Activated T-cell treated with anti-CD3 and anti-CD28 coated beads, Interleukin-2, amount 50 U/mL, for 24 hours (primary cell): ENCODE measurements around the gene PGM5.

Experiments used
- DNase-seq: peaks from one replicate; pipeline ENCODE4 v3.0.0-alpha.2; 2020
- H3K27ac Mint-ChIP-seq: 2 replicates; pipeline ENCODE4 v1.8.0; 2020; ENCODE audit warnings: mild to moderate bottlenecking, mixed read lengths
- H3K27me3 Mint-ChIP-seq: 2 replicates; pipeline ENCODE4 v1.8.0; 2020; ENCODE audit warnings: mixed read lengths
- H3K36me3 Mint-ChIP-seq: 2 replicates; pipeline ENCODE4 v1.8.0; 2020; ENCODE audit warnings: low read depth, mixed read lengths
- H3K4me1 Mint-ChIP-seq: 2 replicates; pipeline ENCODE4 v1.8.0; 2020; ENCODE audit warnings: low read depth, mixed read lengths
- H3K4me3 Mint-ChIP-seq: 2 replicates; pipeline ENCODE4 v1.8.0; 2020; ENCODE audit warnings: mild to moderate bottlenecking, moderate library complexity, mixed read lengths
- H3K9me3 Mint-ChIP-seq: 2 replicates; pipeline ENCODE4 v1.8.0; 2020; ENCODE audit warnings: mixed read lengths

PGM5 gene

GRCh38 chr9:68507806-68508145, 151.4 kb downstream of the PGM5 start:
- Mint-ChIP-seq H3K4me1 (no peaks in the 10 kb centered on the region), H3K27me3 (peaks cover 6% of the 10 kb centered on the region), H3K4me3 (no peak overlapping the region), H3K9me3 (no peaks in the 10 kb centered on the region), H3K27ac (no peak overlapping the region), H3K36me3 (no peaks in the 10 kb centered on the region)
- no peak for DNase-seq

GRCh38 chr9:68508547-68508946, 152.1 kb downstream of the PGM5 start:
- no peaks in the 10 kb centered on the region for H3K9me3 Mint-ChIP-seq

GRCh38 chr9:68509689-68510088, 153.3 kb downstream of the PGM5 start:
- no peaks in the 10 kb centered on the region for H3K4me1 Mint-ChIP-seq
- H3K36me3 Mint-ChIP-seq, result no peaks in the 10 kb centered on the region
- H3K27ac Mint-ChIP-seq, result no peak overlapping the region
- DNase-seq, result no peak
- peaks cover 6% of the 10 kb centered on the region for H3K27me3 Mint-ChIP-seq
- H3K9me3 Mint-ChIP-seq, result no peaks in the 10 kb centered on the region
- H3K4me3 Mint-ChIP-seq, result no peak overlapping the region

More at GRCh38 chr9:68508547-68508946, 152.1 kb downstream of the PGM5 start:
- Mint-ChIP-seq H3K4me1 (no peaks in the 10 kb centered on the region), H3K36me3 (no peaks in the 10 kb centered on the region), H3K27me3 (peaks cover 6% of the 10 kb centered on the region), H3K4me3 (no peak overlapping the region), H3K27ac (no peak overlapping the region)
- DNase-seq, result no peak

GRCh38 chr9:68513385-68513784, 157.0 kb downstream of the PGM5 start:
- Mint-ChIP-seq H3K27me3 (peaks cover 9% of the 10 kb centered on the region), H3K27ac (no peak overlapping the region), H3K4me3 (no peak overlapping the region), H3K9me3 (peaks cover 7% of the 10 kb centered on the region), H3K36me3 (no peaks in the 10 kb centered on the region), H3K4me1 (no peaks in the 10 kb centered on the region)
- DNase-seq, result no peak

GRCh38 chr9:68513981-68514380, 157.6 kb downstream of the PGM5 start:
- no peak overlapping the region for H3K4me3 Mint-ChIP-seq
- H3K4me1 Mint-ChIP-seq, result no peaks in the 10 kb centered on the region
- DNase-seq, result no peak
- H3K36me3 Mint-ChIP-seq, result no peaks in the 10 kb centered on the region
- H3K27ac Mint-ChIP-seq, result no peak overlapping the region
- H3K9me3 Mint-ChIP-seq, result peaks cover 11% of the 10 kb centered on the region
- H3K27me3 Mint-ChIP-seq, result peaks cover 14% of the 10 kb centered on the region

GRCh38 chr9:68515326-68516017, 159.1 kb downstream of the PGM5 start:
- Mint-ChIP-seq H3K4me1 (no peaks in the 10 kb centered on the region), H3K27ac (no peak overlapping the region), H3K27me3 (peaks cover 14% of the 10 kb centered on the region), H3K4me3 (no peak overlapping the region), H3K9me3 (peaks cover 11% of the 10 kb centered on the region), H3K36me3 (no peaks in the 10 kb centered on the region)
- no peak for DNase-seq

- peaks cover 11% of the 10 kb centered on the region for H3K9me3 Mint-ChIP-seq
- H3K27me3 Mint-ChIP-seq, result peaks cover 22% of the 10 kb centered on the region
- no peaks in the 10 kb centered on the region for H3K36me3 Mint-ChIP-seq
- H3K27ac Mint-ChIP-seq, result no peak overlapping the region
- H3K4me1 Mint-ChIP-seq, result no peaks in the 10 kb centered on the region
- no peak for DNase-seq
- no peak overlapping the region for H3K4me3 Mint-ChIP-seq
These were observed 165.7 kb downstream of the PGM5 start for GRCh38 chr9:68522131-68522530.

GRCh38 chr9:68522954-68523353, 166.5 kb downstream of the PGM5 start:
- H3K9me3 Mint-ChIP-seq, result peaks cover 8% of the 10 kb centered on the region
- H3K27me3 Mint-ChIP-seq, result peaks cover 21% of the 10 kb centered on the region
- no peaks in the 10 kb centered on the region for H3K4me1 Mint-ChIP-seq
- no peak for DNase-seq
- no peak overlapping the region for H3K4me3 Mint-ChIP-seq
- no peak overlapping the region for H3K27ac Mint-ChIP-seq
- H3K36me3 Mint-ChIP-seq, result no peaks in the 10 kb centered on the region

- peaks cover 3% of the 10 kb centered on the region for H3K9me3 Mint-ChIP-seq
- no peak overlapping the region for H3K27ac Mint-ChIP-seq
- no peak for DNase-seq
- no peaks in the 10 kb centered on the region for H3K36me3 Mint-ChIP-seq
- no peak overlapping the region for H3K4me3 Mint-ChIP-seq
- H3K4me1 Mint-ChIP-seq, result no peaks in the 10 kb centered on the region
- peaks cover 18% of the 10 kb centered on the region for H3K27me3 Mint-ChIP-seq
These were observed 167.0 kb downstream of the PGM5 start for GRCh38 chr9:68523367-68523936.

- Mint-ChIP-seq H3K27ac (no peak overlapping the region), H3K9me3 (no peaks in the 10 kb centered on the region), H3K27me3 (peaks cover 10% of the 10 kb centered on the region)
These were observed 174.2 kb downstream of the PGM5 start for GRCh38 chr9:68530618-68531017.

GRCh38 chr9:68532131-68532530, 175.7 kb downstream of the PGM5 start:
- no peak for DNase-seq
- Mint-ChIP-seq H3K9me3 (no peaks in the 10 kb centered on the region), H3K27me3 (peaks cover 10% of the 10 kb centered on the region)

More at GRCh38 chr9:68530618-68531017, 174.2 kb downstream of the PGM5 start:
- DNase-seq, result no peak
- Mint-ChIP-seq H3K4me1 (no peaks in the 10 kb centered on the region), H3K36me3 (no peaks in the 10 kb centered on the region), H3K4me3 (no peak overlapping the region)

GRCh38 chr9:68533678-68534077, 177.3 kb downstream of the PGM5 start:
- H3K36me3 Mint-ChIP-seq, result no peaks in the 10 kb centered on the region

More at GRCh38 chr9:68532131-68532530, 175.7 kb downstream of the PGM5 start:
- no peaks in the 10 kb centered on the region for H3K36me3 Mint-ChIP-seq
- no peaks in the 10 kb centered on the region for H3K4me1 Mint-ChIP-seq
- H3K27ac Mint-ChIP-seq, result no peak overlapping the region
- H3K4me3 Mint-ChIP-seq, result no peak overlapping the region

GRCh38 chr9:68536876-68537615, 180.6 kb downstream of the PGM5 start:
- DNase-seq, result no peak
- Mint-ChIP-seq H3K4me1 (no peaks in the 10 kb centered on the region), H3K36me3 (no peaks in the 10 kb centered on the region), H3K27me3 (peaks cover 16% of the 10 kb centered on the region), H3K9me3 (no peaks in the 10 kb centered on the region), H3K4me3 (no peak overlapping the region), H3K27ac (no peak overlapping the region)

More at GRCh38 chr9:68533678-68534077, 177.3 kb downstream of the PGM5 start:
- H3K27ac Mint-ChIP-seq, result no peak overlapping the region
- no peak for DNase-seq
- peaks cover 15% of the 10 kb centered on the region for H3K27me3 Mint-ChIP-seq
- no peak overlapping the region for H3K4me3 Mint-ChIP-seq
- no peaks in the 10 kb centered on the region for H3K4me1 Mint-ChIP-seq
- H3K9me3 Mint-ChIP-seq, result no peaks in the 10 kb centered on the region

GRCh38 chr9:68537616-68537880, 181.1 kb downstream of the PGM5 start:
- Mint-ChIP-seq H3K4me1 (no peaks in the 10 kb centered on the region), H3K9me3 (no peaks in the 10 kb centered on the region), H3K27ac (no peak overlapping the region), H3K4me3 (no peak overlapping the region), H3K27me3 (peaks cover 17% of the 10 kb centered on the region), H3K36me3 (no peaks in the 10 kb centered on the region)
- no peak for DNase-seq

GRCh38 chr9:68538200-68538599, 181.8 kb downstream of the PGM5 start:
- H3K27ac Mint-ChIP-seq, result no peak overlapping the region

More at GRCh38 chr9:68538200-68538599, 181.8 kb downstream of the PGM5 start:
- no peak overlapping the region for H3K4me3 Mint-ChIP-seq
- H3K4me1 Mint-ChIP-seq, result no peaks in the 10 kb centered on the region
- H3K9me3 Mint-ChIP-seq, result no peaks in the 10 kb centered on the region
- H3K36me3 Mint-ChIP-seq, result no peaks in the 10 kb centered on the region
- H3K27me3 Mint-ChIP-seq, result peaks cover 20% of the 10 kb centered on the region
- DNase-seq, result no peak
